Stimulated activated CD4-positive, alpha-beta T cell treated with anti-CD3 and anti-CD28 coated beads, TNF-alpha, amount 100 ng/mL, for 48 hours (primary cell): ENCODE measurements around the gene PIGR.

Experiments used
- DNase-seq, 3 donors: peaks; one replicate each; pipeline ENCODE4 v3.0.0-alpha.2; 2020; ENCODE audit warnings: low read depth in 3 of 3

The PIGR gene

GRCh38 chr1:206909883-206910318 is 36.4 kb downstream of the PIGR start:
- no peak for DNase-seq

DNA sequence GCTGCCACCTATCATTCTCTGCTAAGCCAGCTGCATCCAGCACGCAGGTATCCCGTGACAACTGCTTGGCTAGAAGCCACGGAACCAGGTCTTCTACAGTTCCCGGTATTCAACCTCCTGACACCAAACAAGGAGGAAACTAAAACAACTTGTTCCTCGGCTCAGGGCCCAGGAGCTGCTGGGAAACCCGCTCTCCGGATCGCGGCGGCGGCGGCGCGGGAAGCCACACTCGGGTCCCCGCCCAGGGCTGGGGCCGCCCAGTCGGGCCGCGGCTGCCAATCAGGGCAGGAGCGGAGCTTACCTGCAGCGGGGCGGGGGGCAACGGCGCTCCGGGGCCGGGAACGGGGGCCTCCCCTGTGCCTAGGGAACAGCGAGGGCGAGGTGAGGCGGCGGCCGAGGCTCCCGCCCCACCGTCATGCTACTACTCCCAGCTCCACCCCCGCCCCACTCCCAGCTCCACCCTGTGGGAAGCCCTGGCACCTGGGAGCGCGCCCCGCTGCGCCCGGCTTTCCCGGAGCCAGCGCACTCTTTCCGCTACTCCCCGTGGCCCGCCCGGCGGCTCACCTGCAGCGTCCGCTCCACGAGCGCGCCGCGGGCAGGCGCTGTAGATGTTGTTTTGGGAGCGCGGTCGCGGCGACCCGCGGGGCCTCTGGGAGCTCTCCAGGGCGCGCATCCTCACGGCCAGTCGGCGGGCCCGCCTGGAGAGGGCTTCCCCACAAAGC is 36.9 kb downstream of the PIGR start:
- no peak for DNase-seq

- no peak for DNase-seq
Observed at GRCh38 chr1:206908038-206908437, 38.2 kb downstream of the PIGR start.

DNA sequence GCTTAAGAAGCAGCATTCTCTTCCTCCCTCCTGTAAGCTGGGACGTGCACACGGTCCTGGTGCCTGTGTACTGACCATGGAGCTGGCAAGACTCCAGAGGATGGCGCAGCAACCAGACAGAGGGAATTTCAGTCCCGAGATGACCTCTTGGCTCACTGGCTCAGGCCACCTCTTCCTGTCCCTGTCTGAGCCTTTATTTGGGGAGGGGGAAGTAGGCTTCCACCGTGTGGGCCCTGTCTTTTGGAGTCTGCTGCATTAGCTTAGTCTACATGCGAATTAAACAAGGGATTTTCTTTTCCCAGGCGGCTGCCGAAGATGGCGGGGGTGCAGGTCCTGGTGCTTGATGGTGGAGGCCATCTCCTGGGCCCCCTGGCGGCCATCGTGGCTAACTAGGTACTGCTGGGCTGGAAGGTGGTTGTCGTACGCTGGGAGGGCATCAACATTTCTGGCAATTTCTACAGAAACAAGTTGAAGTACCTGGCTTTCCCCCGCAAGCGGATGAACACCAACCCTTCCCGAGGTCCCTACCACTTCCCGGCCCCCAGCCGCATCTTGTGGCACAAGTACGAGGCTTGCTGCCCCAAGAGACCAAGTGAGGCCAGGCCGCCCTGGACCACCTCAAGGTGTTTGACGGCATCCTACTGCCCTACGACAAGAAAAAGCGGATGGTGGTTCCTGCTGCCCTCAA is 38.8 kb downstream of the PIGR start:
- DNase-seq = no peak

DNA sequence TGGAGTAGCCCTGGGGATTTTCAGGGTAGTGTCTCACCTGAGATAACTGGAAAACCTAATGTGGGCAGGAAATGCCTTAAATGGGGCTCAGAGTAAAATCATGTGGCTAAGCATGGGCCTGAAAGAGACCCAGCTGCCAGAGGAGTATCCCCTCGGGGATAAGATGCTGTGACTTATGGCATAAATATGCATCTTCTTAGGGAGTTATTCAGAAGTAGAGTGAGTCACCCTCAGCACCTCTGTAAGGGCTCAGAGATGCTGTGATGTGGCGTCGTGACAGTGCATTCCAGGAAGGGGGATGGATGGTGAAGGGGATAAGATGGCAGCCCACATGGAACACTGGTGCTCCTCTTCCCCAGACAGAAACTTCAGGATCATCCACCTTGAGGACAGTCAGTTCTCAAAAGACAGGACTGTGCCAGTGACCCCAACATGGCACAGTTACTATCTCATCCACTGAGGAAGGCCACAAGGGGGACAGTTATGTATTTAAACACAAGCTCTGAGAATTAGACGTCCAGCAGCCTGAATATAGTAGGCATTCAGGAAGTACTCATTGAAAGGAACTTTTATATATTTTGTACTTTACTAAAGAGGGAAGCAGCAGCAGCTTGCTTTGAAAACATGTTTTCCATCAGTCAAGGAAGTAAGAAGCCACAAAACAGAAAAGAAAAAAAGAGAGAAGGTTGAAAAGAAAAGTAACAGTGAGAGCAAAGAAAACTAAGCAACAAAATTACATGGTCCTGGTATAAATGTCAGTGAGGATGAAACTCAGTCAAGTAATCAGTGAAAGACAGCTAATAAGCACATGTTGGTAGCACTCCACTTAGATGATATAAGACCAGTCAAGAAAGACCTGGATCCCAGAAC is 40.7 kb downstream of the PIGR start:
- DNase-seq = no peak

DNA sequence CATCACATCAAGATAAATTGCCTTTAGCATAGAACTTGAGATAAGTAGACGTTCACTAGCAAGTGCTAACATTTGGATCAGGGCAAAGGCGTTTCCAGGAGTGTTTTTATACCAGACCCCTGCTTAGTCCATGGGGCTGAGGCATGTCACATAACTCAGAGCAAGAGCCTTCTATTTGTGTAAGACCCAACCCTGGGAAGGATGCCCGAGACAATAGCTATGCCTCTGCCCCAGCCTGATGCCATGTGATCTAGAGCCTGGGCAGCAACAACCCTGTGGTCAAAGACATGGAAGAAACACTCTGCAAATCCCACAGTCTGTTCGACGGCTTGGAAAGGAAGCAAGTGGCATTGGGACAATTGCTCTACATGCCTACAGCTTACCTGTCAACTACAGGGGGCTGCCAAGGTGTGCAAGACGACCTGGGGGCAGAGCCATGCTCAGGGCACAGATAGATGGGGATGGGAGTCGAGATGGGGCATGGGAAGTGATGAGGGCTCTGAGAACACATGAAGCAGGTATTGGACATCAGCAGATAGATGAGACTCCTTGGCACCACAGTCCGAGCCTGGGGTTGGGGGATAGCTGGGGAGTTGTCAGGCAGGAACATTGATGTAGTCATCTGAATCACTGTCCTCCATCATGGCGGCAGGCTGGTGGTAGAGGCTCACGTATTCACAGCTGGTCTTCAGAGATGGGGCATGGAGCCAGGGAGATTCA is 41.7 kb downstream of the PIGR start:
- DNase-seq = no peak

DNA sequence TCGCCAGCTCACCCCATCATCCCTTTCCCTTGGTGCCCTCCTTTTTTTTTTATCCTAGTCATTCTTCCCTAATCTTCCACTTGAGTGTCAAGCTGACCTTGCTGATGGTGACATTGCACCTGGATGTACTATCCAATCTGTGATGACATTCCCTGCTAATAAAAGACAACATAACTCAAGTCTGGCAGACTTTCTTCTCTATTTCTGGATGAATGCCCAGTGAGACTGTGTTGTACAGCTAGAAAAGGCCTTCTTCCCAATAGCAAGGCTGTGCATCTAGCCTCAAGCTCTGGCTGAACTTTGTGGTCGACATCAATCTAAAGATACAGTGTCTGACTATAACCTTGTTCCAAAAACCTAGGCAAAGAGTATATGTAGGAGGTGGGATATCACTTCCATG is 42.6 kb downstream of the PIGR start:
- no peak for DNase-seq

DNA sequence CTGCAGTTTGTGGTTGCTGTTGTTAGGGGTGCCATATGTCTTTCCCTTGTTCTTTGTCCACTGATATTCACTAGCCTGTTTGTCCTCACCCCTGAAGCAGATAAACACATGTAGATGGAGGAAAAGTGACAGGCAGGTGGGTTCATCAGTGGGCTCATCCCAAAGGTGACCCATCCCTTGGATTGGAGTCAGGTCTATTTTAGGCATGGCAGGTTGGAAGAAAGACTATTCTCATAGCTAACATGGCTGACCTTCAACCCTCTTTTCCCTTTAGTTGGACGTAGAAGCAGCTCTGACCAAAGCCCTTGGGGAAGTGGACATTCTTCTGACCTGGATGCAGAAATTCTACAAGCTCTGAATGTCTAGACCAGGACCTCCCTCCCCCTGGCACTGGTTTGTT is 43.6 kb downstream of the PIGR start:
- no peak for DNase-seq

- no peak for DNase-seq
Observed at GRCh38 chr1:206901944-206902343, 44.3 kb downstream of the PIGR start.

DNA sequence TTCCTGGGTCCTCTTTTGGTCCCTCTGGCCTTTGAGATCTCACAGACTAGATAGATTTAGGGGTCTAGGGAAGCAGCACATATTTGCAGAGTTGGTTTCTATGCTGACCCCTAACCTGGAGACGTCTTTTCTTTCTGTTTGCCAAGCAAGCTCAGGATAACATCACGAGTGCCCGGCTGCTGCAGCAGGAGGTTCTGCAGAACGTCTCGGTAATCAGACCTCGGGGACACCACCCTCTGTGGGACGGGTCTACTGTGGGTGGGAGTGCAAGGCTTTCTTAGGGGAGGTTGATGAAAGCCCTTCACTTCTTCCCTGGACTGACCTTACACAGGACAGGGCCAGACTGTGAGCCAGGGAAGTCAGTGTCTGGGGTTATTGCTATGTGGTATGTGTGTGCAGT is 46.1 kb downstream of the PIGR start:
- DNase-seq = no peak

- no peak for DNase-seq
Observed at GRCh38 chr1:206899717-206900116, 46.5 kb downstream of the PIGR start.

GRCh38 chr1:206898915-206899431 is 47.3 kb downstream of the PIGR start:
- no peak for DNase-seq

GRCh38 chr1:206898089-206898914 is 48.0 kb downstream of the PIGR start:
- DNase-seq = no peak

GRCh38 chr1:206897175-206897574 is 49.1 kb downstream of the PIGR start, which contains the start of gene IL24:
Gene IL24 (plus strand): TSS chr1:206897443. CDS start chr1:206897833, 390 bp downstream.
- peak; percentile 59 to 80 (median 79) for DNase-seq

DNA sequence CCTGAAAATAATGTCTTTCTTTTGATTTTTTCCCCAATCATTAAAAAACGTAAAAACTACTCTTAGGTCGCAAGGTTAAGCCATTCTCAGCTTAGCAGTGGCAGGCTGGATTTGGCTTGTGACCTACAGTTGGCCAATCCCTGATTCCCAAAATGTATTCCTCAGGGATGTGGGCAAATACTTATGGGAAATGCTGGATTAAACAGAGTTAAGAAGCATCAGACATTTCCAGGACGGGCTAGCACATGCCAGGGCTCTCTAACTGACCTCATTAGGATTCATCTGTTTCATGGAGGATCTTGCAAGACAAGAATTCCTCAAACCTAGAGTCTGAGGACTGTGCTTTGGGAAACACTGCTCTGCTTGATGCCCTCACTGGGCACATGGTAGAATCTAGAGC is 50.0 kb downstream of the PIGR start:
- no peak for DNase-seq

- no peak for DNase-seq
Observed at GRCh38 chr1:206895837-206896242, 50.4 kb downstream of the PIGR start.

- no peak for DNase-seq
Observed at GRCh38 chr1:206895325-206895724, 50.9 kb downstream of the PIGR start.

DNA sequence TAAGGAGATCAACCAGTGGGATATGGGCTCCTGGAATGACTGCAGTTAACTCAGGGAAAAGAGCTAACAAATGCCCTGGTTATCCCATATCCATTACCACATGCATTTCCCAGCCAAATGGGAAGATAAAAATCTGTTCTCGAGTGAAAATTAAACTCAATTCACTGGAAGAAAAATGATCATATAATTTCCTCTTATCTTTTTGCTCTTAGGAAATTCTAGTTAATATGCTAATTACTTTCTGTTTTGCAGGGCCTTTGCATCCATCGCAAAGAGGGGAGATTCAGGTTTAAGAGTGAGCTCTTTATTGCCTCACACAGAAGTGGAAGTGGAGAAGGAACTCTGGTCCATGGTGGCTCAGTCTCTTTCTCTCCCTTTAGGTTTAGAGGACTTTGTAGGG is 52.9 kb downstream of the PIGR start:
- DNase-seq = no peak

- no peak for DNase-seq
Observed at GRCh38 chr1:206892351-206892984, 53.8 kb downstream of the PIGR start.

GRCh38 chr1:206891412-206891811 is 54.9 kb downstream of the PIGR start:
- DNase-seq = no peak
